Keratinocyte (primary cell): ENCODE measurements around the gene MLLT1. TPM values are rescaled to one million over a fixed set of nuclear protein-coding genes. Genes with fewer than 3 reads are reported as not detected.

Experiments
- DNase-seq: peaks from one replicate; pipeline ENCODE4 v3.0.0-alpha.2; 2011; ENCODE audit warnings: low read depth, missing footprints, low spot score
- FAIRE-seq: peaks from 2 replicates; lab custom pipeline; 2011; peaks lifted over from hg19 to GRCh38; lab: Jason Lieb, UNC
- H2AFZ ChIP-seq: 2 replicates; pipeline ENCODE4 v1.6.0; 2012; ENCODE audit warnings: low read length, control low read depth, inconsistent platforms; ENCODE audit not compliant: control insufficient read depth
- H3K27ac ChIP-seq: 2 replicates; pipeline ENCODE4 v1.5.1; 2011; ENCODE audit warnings: low read length; ENCODE audit not compliant: control insufficient read depth, insufficient read depth
- H3K27me3 ChIP-seq: 3 replicates; pipeline ENCODE4 v1.6.0; 2011; ENCODE audit warnings: low read length; ENCODE audit not compliant: control insufficient read depth, insufficient read depth; ENCODE audit errors: extremely low read depth
- H3K36me3 ChIP-seq, 2 experiments: 2 replicates in 1 of 2; 3 replicates in 1 of 2; pipeline ENCODE4 v1.5.1; 2011; ENCODE audit warnings: low read length in 2 of 2, mild to moderate bottlenecking in 1 of 2; ENCODE audit not compliant: control insufficient read depth in 2 of 2, insufficient read depth in 2 of 2; ENCODE audit errors: extremely low read depth in 1 of 2
- H3K4me1 ChIP-seq: 3 replicates; pipeline ENCODE4 v1.5.1; 2011; ENCODE audit warnings: low read length; ENCODE audit not compliant: control insufficient read depth, insufficient read depth; ENCODE audit errors: extremely low read depth
- H3K4me2 ChIP-seq: 3 replicates; pipeline ENCODE4 v1.6.0; 2011; ENCODE audit warnings: low read depth, low read length; ENCODE audit not compliant: control insufficient read depth, insufficient read depth; ENCODE audit errors: extremely low read depth
- H3K4me3 ChIP-seq, 3 experiments: fragments of 200-600 bp in 1 of 3; sonication (generic) in 1 of 3; 2 replicates in 2 of 3; 3 replicates in 1 of 3; pipeline ENCODE4 v1.5.1; 2011 to 2016; ENCODE audit warnings: low read length in 3 of 3, mild to moderate bottlenecking in 3 of 3, control low read depth in 2 of 3, inconsistent platforms in 1 of 3, low read depth in 1 of 3, mixed read lengths in 1 of 3, mixed run types in 1 of 3, moderate library complexity in 1 of 3; ENCODE audit not compliant: control insufficient read depth in 2 of 3, insufficient read depth in 2 of 3; ENCODE audit errors: extremely low read depth in 1 of 3
- H3K79me2 ChIP-seq: 2 replicates; pipeline ENCODE4 v1.6.0; 2012; ENCODE audit warnings: low read length; ENCODE audit not compliant: control insufficient read depth, insufficient read depth
- H3K9ac ChIP-seq: 3 replicates; pipeline ENCODE4 v1.6.0; 2011; ENCODE audit warnings: low read length; ENCODE audit not compliant: control insufficient read depth, insufficient read depth; ENCODE audit errors: extremely low read depth
- H3K9me1 ChIP-seq: 3 replicates; pipeline ENCODE4 v1.6.0; 2011; ENCODE audit warnings: low read length; ENCODE audit not compliant: control insufficient read depth, insufficient read depth; ENCODE audit errors: extremely low read depth
- H3K9me3 ChIP-seq: 2 replicates; pipeline ENCODE4 v1.5.1; 2012; ENCODE audit warnings: low read depth, low read length; ENCODE audit not compliant: control insufficient read depth
- H4K20me1 ChIP-seq: 3 replicates; pipeline ENCODE4 v1.6.0; 2011; ENCODE audit warnings: low read length; ENCODE audit not compliant: control insufficient read depth, insufficient read depth; ENCODE audit errors: extremely low read depth
- CTCF ChIP-seq, 3 experiments: IDR thresholded peaks in 1 of 3; conservative IDR thresholded peaks in 1 of 3; optimal IDR thresholded peaks in 1 of 3; 2 replicates in 2 of 3; 3 replicates in 1 of 3; pipeline versions ENCODE3 to v1.5.1; 2011; ENCODE audit warnings: low read length in 3 of 3, mild to moderate bottlenecking in 3 of 3, moderate library complexity in 2 of 3, control low read depth in 1 of 3, inconsistent platforms in 1 of 3; ENCODE audit not compliant: insufficient read depth in 2 of 3; ENCODE audit errors: extremely low read depth in 1 of 3
- EZH2 ChIP-seq: IDR thresholded peaks from one replicate; pipeline ENCODE4 v1.6.1; 2012; ENCODE audit warnings: inconsistent platforms, mild to moderate bottlenecking, low read length, moderate library complexity
- dilution Hi-C: fragments of 300-500 bp; cut with MboI; formaldehyde crosslinking; loops from one replicate; pipeline ENCODE4 v1.7.0; 2020; ENCODE audit warnings: low sequenced_read_pairs; ENCODE audit not compliant: extremely low pct_ligation_motif_present
- polyA plus RNA-seq, 5 experiments: library from polyadenylated mRNA; depleted of rRNA in 3 of 5; stranded (reverse) in 3 of 5; stranded (forward) in 1 of 5; unstranded in 1 of 5; fragments of >200 nt; gene quantifications; 1 replicate in 1 of 5; 2 replicates in 3 of 5; 3 replicates in 1 of 5; pipeline versions ENCODE4 v1.2.1 to v1.2.3, GENCODE V29; 2011 to 2012; ENCODE audit warnings: missing spikeins in 2 of 5, low read depth in 1 of 5, low replicate concordance in 1 of 5

MLLT1 gene
- polyA plus RNA-seq, 1 donor (not counting 4 experiments of a cell fraction or from before 2014, with no cell fraction given): 8.3 TPM

- no peak overlapping the region for H3K4me2 ChIP-seq
- dilution Hi-C loops: no loop called here
Measured at GRCh38 chr19:6173190-6173589, 106.6 kb downstream of the MLLT1 start.

GRCh38 chr19:6172074-6172863 is 107.5 kb downstream of the MLLT1 start:
- Histone ChIP-seq H3K4me2 (no peak overlapping the region), H3K9me1 (no peaks in the 10 kb centered on the region), H3K36me3 (no peaks in the 10 kb centered on the region), H3K27ac (no peak overlapping the region), H4K20me1 (no peaks in the 10 kb centered on the region), H3K27me3 (no peaks in the 10 kb centered on the region), H3K9me3 (no peaks in the 10 kb centered on the region), H3K4me1 (no peaks in the 10 kb centered on the region), H2AFZ (no peak overlapping the region), H3K79me2 (no peaks in the 10 kb centered on the region), H3K9ac (no peak overlapping the region), H3K4me3 (no peak overlapping the region)
- FAIRE-seq (no peak), DNase-seq (no peak)
- TF ChIP-seq EZH2: no peak
- no peak for TF ChIP-seq CTCF (optimal IDR thresholded peaks at IDR 0.05 in 1 of 3, IDR thresholded peaks at IDR 0.05 in 1 of 3, conservative IDR thresholded peaks at IDR 0.05 in 1 of 3; ENCODE audit: extremely low read depth in 1 of 3, insufficient read depth in 2 of 3, low read length in 3 of 3)
- dilution Hi-C loops: no loop called here

More at GRCh38 chr19:6173190-6173589, 106.6 kb downstream of the MLLT1 start:
- no peak overlapping the region for H2AFZ ChIP-seq
- H3K79me2 ChIP-seq: no peaks in the 10 kb centered on the region
- H3K9me1 ChIP-seq: no peaks in the 10 kb centered on the region
- H3K9ac ChIP-seq: no peak overlapping the region
- H3K27ac ChIP-seq: no peak overlapping the region
- DNase-seq (no peak), FAIRE-seq (no peak)
- no peaks in the 10 kb centered on the region for H3K9me3 ChIP-seq
- no peaks in the 10 kb centered on the region for H3K36me3 ChIP-seq
- H3K27me3 ChIP-seq: no peaks in the 10 kb centered on the region
- no peaks in the 10 kb centered on the region for H4K20me1 ChIP-seq
- no peak overlapping the region for H3K4me3 ChIP-seq
- TF ChIP-seq CTCF (optimal IDR thresholded peaks at IDR 0.05 in 1 of 3, IDR thresholded peaks at IDR 0.05 in 1 of 3, conservative IDR thresholded peaks at IDR 0.05 in 1 of 3; ENCODE audit: extremely low read depth in 1 of 3, insufficient read depth in 2 of 3, low read length in 3 of 3): no peak
- TF ChIP-seq EZH2: no peak
- no peaks in the 10 kb centered on the region for H3K4me1 ChIP-seq
